ACHN (cell line): Measurements from ENCODE around the gene CITED4.
"Not testable (repeated sequence)": the region's sequence is repeated elsewhere in the genome, so short reads cannot be mapped to it uniquely, and the experiment has no call there.

Experiments
- DNase-seq: peaks from one replicate; pipeline ENCODE4 v3.0.0-alpha.2; 2015
- in situ Hi-C: cut with HindIII; loops from 2 replicates; pipeline ENCODE4 v1.10.0; 2017; ENCODE audit warnings: low sequenced_read_pairs, low pct_ligation_motif_present, low pct_unique_long_range_greater_than_20kb

CITED4 gene, protein sequence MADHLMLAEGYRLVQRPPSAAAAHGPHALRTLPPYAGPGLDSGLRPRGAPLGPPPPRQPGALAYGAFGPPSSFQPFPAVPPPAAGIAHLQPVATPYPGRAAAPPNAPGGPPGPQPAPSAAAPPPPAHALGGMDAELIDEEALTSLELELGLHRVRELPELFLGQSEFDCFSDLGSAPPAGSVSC

GRCh38 chr1:40862008-40862863 is at the start of gene CITED4:
TSS of gene CITED4 (minus strand) at chr1:40862363. CDS start at chr1:40862127, 236 bp downstream.
- peak; percentile 90 for DNase-seq
- in situ Hi-C loops: no loop called here

GRCh38 chr1:40911105-40911504 is 48.9 kb upstream of the CITED4 start:
- DNase-seq: no peak
- in situ Hi-C loops: no loop called here

- DNase-seq: no peak
- in situ Hi-C loops: no loop called here
These were observed 47.1 kb upstream of the CITED4 start for GRCh38 chr1:40909281-40909680.

DNA sequence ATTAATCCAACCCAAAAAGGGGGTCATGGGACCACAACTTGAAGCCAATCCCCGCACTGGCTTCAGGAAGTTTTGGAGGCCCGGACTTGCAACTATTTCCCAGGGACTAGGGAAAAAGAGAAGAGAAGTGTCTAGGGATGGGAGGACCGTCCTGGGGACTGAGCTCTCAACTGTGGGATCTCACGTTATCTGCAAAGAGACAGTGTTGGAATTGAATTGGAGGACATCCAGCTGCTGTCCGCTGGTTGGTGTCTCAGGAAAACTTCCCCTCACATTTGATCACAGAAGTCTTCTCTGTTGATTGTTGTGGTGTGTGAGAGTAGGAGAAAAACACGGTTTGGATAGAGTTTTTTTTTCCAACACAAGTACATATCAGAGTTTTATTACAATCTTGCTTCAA is 46.2 kb upstream of the CITED4 start:
- in situ Hi-C loops: no loop called here
- no peak for DNase-seq

DNA sequence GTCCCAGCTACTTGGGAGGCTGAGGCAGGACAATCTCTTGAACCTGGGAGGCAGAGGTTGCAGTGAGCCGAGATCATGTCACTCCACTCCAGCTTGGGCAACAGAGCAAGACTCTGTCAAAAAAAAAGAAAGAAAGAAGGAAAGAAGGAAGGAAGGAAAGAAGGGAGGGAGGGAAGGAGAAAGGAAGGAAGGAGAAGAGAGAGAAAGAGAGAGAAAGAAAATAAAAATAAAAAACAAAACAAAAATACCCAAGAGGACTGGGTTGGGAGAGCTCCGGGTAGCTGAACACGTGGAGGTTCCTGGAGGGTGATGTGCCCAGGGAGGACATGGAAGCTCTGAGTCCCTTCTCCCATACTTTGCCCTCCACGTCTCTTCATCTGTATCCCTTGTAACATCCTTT is 45.7 kb upstream of the CITED4 start:
- in situ Hi-C loops: no loop called here
- DNase-seq: no peak

GRCh38 chr1:40906781-40907400 is 44.7 kb upstream of the CITED4 start:
- DNase-seq: no peak
- in situ Hi-C loops: no loop called here

DNA sequence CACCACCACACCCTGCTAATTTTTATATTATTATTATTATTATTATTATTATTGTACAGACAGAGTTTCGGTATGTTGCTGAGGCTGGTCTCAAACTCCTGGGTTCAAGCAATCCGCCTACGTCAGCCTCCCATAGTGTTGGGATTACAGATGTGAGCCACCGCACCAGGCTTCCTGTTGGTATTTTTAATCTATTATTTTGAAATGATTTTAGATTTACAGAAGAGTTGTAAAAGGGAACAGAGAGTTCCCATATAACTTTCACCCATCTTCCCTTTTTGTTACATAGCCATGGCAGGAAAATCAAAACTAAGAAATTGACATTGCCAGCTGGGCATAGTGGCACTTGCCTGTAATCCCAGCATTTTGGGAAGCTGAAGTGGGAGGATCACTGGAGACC is 42.9 kb upstream of the CITED4 start:
- in situ Hi-C loops: no loop called here
- DNase-seq: no peak

DNA sequence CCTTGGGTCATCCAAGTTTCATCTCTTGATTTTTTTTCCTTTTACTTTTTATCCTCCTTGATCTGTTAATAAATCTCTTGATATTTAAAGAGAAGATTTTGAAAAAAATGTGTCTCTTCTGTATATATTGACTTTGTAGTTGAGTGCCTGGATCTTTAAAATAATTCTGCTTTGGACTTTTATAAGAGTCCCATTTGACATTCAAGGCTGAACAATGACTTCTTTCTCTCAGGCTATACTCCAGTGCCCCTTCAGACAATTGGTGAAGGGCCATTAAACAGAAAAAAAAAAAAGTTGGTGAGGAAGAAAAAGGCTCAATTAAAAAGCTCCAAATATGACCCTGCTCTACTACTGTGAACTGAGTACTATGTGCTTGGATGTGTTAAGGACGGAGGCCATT is 40.9 kb upstream of the CITED4 start:
- DNase-seq: no peak
- in situ Hi-C loops: no loop called here

DNA sequence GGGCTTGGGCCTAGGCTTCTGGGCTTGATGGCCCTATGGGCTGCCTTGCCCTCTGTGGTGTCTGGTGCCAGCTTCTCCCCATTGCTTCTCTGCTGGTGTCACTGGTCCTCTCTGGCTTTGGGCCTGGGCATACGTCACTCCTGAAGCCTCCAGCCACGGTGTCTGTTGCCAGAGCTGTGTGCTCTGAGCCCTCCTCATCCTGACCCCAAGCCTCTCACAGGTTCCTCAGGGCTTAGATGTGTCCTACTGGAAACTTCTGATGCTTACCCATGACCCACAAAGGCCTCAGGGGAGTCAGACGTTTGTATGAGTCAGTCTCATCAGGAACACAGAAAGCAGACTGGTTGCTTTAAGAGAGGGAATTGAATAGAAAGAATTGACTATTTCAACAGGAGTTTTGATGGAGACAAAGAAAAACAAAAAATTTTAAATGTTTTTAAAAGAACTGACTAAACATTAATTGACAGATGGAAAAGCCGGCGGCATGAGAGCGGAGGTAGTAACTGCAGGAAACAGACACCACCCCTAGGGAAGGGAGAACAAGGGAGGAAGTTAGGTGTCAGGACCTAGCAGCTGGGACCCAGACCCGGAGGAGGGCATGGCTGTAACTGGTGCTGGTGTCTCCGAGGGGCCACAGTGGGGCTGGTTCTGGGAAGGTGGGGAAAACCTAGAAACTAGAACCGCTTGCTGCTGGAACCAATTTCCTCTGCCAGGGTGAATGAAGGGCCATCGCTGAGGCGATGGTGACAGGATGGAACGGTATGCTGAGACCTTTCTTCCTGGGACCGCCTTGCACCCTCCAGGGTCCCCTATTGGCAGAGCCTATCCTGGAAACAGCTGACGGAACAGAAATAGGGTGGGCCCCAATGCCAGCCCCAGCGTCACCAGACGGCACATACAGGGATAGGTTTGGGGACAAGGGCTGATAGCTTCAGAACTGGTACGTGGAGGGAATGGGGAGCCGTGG is 40.0 kb upstream of the CITED4 start:
- DNase-seq: no peak
- in situ Hi-C loops: no loop called here

DNA sequence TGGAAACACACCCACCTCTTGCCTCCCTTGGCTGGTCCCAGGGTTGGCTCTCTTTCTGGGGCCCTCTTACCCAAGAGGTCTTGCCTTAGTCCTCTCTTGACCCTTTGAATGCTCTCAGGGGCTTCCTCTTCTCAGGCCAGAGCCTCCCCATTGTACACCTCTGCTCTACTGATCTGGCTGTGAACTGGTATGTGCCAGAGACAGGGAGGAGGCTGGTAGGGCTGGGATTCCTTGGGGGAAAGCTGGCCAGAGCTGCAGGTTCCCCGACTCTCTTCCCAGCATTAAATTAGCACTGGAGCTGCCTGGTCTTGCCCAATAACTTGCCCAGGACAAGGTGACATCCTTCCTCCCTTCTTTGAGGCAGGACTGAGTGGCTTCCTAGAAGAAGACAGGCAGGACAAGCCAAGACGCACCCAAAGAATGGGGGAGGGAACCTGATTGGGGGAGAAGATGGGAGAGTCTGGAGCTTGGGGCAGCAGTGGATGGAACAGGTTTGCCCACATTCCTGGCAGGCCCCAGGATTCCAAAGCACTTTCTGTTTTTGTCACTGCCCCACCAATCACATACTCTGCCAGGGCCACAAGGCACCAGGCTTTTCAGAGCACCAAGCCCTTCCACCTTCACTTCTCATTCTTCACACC is 37.2 kb upstream of the CITED4 start:
- DNase-seq: no peak
- in situ Hi-C loops: no loop called here

- DNase-seq: peak; percentile 22
- in situ Hi-C loops: no loop called here
These were observed 36.3 kb upstream of the CITED4 start for GRCh38 chr1:40898431-40898901.

DNA sequence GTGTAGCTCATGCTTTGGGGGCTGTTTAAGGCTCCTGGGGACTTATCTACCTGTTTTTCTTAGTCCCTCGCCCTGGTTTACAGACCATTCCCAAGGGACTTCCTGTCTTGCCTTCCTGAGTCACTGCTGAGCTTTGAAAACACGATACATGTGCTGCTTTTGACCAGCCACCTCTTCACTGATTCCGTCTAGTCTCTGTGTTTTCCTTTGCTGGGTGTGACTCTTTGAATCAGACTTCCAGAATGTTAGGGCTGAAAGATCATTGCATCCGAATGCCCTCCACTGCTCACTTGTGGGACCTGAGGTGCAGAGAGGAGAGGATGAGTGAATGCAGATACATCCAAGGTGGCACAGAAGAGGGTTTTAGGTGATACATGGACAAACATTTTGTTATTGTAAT is 35.4 kb upstream of the CITED4 start:
- in situ Hi-C loops: no loop called here
- DNase-seq: peak; percentile 5

DNA sequence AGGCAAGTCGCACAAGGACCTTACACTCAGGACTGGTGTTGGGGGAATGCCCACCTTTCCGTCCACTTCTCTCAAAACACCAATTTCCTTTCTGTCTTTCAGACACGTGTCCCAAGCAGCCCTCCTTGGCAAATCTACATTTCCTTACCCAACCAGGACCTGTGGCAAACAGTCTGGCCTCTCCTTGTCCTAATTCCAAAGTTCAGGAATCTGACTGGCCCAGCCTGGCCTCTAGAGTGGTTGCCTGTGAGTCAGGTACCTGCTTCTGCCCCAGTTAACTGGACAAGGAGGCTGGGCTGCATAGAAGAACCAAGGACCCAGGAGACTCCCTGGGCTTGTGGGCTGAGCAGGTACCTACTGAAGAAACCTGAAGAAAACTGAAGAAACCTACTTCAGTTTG is 34.3 kb upstream of the CITED4 start:
- in situ Hi-C loops: no loop called here
- no peak for DNase-seq

- in situ Hi-C loops: no loop called here
- no peak for DNase-seq
These were observed 33.4 kb upstream of the CITED4 start for GRCh38 chr1:40895601-40896000.

DNA sequence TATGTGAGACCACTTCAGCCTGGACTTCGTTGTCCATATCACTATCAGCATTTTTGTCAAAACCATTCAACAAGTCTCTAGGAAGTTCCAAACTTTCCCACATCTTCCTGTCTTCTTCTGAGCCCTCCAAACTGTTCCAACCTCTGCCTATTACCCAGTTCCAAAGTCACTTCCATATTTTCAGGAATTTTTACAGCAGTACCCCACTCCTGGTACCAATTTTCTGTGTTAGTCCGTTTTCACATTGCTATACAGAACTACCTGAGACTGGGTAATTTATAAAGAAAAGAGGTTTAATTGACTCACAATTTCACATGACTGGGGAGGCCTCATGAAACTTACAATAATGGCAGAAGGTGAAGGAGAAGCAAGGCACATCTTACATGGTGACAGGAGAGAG is 32.7 kb upstream of the CITED4 start:
- DNase-seq, in situ Hi-C loops: not testable (repeated sequence)

DNA sequence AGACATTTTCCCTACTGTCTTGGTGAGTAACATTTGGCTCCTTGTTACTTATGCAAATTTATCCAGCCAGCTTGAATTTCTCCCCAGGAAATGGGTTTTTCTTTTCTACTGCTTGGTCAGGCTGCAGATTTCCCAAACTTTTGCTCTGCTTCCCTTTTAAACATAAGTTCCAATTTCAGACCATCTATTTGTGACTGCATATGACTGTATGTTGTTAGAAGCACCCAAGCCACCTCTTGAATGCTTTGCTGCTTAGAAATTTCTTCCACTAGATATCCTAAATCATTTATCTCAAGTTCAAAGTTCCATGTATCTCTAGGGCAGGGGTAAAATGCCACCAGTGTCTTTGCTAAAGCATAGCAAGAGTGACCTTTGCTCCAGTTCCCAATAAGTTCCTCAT is 32.3 kb upstream of the CITED4 start:
- DNase-seq: no peak
- in situ Hi-C loops: no loop called here

DNA sequence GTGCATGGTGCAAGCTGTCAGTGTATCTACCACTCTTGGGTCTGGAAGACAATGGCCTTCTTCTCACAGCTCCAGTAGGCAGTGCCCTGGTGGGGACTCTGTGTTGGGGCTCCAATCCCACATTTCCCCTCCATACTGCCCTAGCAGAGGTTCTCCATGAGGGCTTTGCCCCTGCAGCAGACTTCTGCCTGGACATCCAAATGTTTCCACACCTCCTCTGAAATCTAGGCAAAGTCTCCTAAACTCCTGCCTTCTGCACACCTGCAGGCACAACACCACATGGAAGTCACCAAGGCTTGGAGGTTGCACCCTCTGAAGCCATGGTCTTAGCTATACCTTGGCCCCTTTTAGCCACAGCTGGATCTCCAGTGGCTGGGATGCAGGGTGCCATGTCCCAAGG is 31.8 kb upstream of the CITED4 start:
- in situ Hi-C loops: no loop called here
- no peak for DNase-seq

DNA sequence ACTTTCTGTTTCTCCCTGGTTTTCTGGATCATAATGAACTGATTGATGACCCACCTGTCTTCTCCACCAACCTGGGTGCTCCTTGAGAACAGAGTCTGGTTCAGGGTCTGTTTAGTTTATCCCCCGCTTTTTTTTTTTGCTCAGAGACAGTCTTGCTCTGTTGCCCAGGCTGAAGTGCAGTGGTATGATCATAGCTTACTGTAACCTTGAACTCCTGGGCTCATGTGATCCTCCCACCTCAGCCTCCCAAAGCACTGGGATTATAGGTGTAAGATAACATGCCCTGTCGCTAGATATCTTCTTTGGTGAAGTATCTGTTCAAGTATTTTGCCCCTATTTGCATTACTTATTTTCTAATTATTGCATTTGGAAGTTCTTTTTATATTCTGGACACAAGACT is 30.2 kb upstream of the CITED4 start:
- in situ Hi-C loops: no loop called here
- DNase-seq: no peak
